A549 (cell line): ENCODE measurements around the gene SETX. TPM values are rescaled to one million over a fixed set of nuclear protein-coding genes. Genes with fewer than 3 reads are reported as not detected.

ENCODE experiments used
- ATAC-seq, 2 experiments: fragments of 200-7000 bp in 1 of 2; fragments of >200 bp in 1 of 2; cut with Nextera tagmentation in 1 of 2; cut with Tn5 transposase in 1 of 2; 3 replicates each; pipeline versions ENCODE4 v1.8.0 to v1.9.1; 2018 to 2020; ENCODE audit warnings: mild to moderate bottlenecking in 1 of 2, moderate library complexity in 1 of 2
- CTCF ChIA-PET: fragments of 300-600 bp; sonication (Branson Sonifier 250); formaldehyde crosslinking; extraction: SDS; loops from one replicate; lab custom pipeline; 2021; ENCODE audit warnings: antibody characterized with exemption, inconsistent platforms; lab: Yijun Ruan, JAX
- POLR2A ChIA-PET: fragments of 350-600 bp; formaldehyde crosslinking; extraction: SDS; loops from one replicate; lab custom pipeline; 2021; ENCODE audit warnings: antibody characterized with exemption, inconsistent platforms; lab: Yijun Ruan, JAX
- DNase-seq, 2 experiments: peaks; one replicate each; pipeline versions ENCODE4 v3.0.0 to v3.0.0-alpha.2; 2011 to 2016; ENCODE audit warnings: low read depth in 1 of 2, low spot score in 1 of 2
- FAIRE-seq: peaks from 2 replicates; lab custom pipeline; 2011; peaks lifted over from hg19 to GRCh38; lab: Jason Lieb, UNC
- H3K27ac ChIP-seq, 2 experiments: fragments of >200 bp; sonication (Bioruptor Twin); formaldehyde crosslinking; 3 replicates each; pipeline ENCODE4 v1.5.1; 2016 to 2017
- H3K4me1 ChIP-seq: fragments of >200 bp; sonication (Bioruptor Twin); formaldehyde crosslinking; 3 replicates; pipeline ENCODE4 v1.6.1; 2016
- H3K4me2 ChIP-seq: fragments of >200 bp; sonication (Bioruptor Twin); formaldehyde crosslinking; 3 replicates; pipeline ENCODE4 v1.6.1; 2016
- H3K4me3 ChIP-seq: fragments of >200 bp; sonication (Bioruptor Twin); formaldehyde crosslinking; 3 replicates; pipeline ENCODE4 v1.5.1; 2016
- H3K9me3 ChIP-seq: fragments of >200 bp; sonication (Bioruptor Twin); formaldehyde crosslinking; 3 replicates; pipeline ENCODE4 v1.6.1; 2016
- BHLHE40 ChIP-seq: IDR thresholded peaks from 2 replicates; pipeline ENCODE4 v1.6.1; 2012; ENCODE audit warnings: low read depth, low read length, inconsistent platforms
- CBX2 ChIP-seq: fragments of 200-600 bp; sonication (generic); IDR thresholded peaks from 2 replicates; pipeline ENCODE4 v1.6.1; 2016; ENCODE audit warnings: low read depth, mild to moderate bottlenecking, borderline replicate concordance
- CBX8 ChIP-seq: fragments of 200-600 bp; sonication (generic); IDR thresholded peaks from 2 replicates; pipeline ENCODE4 v1.6.1; 2016
- CHD2 ChIP-seq: fragments of 150-350 bp; IDR thresholded peaks from 2 replicates; pipeline ENCODE4 v1.6.1; 2014; ENCODE audit warnings: low read length; ENCODE audit not compliant: partially characterized antibody
- EHF ChIP-seq: fragments of 250-450 bp; sonication (Bioruptor Pico); IDR thresholded peaks from 2 replicates; pipeline ENCODE4 v1.5.0; 2020; ENCODE audit warnings: mild to moderate bottlenecking
- FOXS1 ChIP-seq: fragments of 250-450 bp; sonication (Bioruptor Pico); IDR thresholded peaks from 2 replicates; pipeline ENCODE4 v1.5.0; 2020; ENCODE audit warnings: mild to moderate bottlenecking, moderate library complexity
- HOXB13 ChIP-seq: fragments of 250-450 bp; sonication (Bioruptor Pico); IDR thresholded peaks from 2 replicates; pipeline ENCODE4 v1.5.0; 2020; ENCODE audit warnings: low read depth, mild to moderate bottlenecking, moderate library complexity
- HOXB5 ChIP-seq: fragments of 250-450 bp; sonication (Bioruptor Pico); IDR thresholded peaks from 2 replicates; pipeline ENCODE4 v1.5.0; 2020; ENCODE audit warnings: mild to moderate bottlenecking, moderate library complexity
- MAZ ChIP-seq: fragments of 150-350 bp; IDR thresholded peaks from 2 replicates; pipeline ENCODE4 v1.6.1; 2014; ENCODE audit warnings: antibody characterized with exemption, low read depth, low read length, borderline replicate concordance
- NFE2L2 ChIP-seq: fragments of 150-350 bp; conservative IDR thresholded peaks from 2 replicates; pipeline ENCODE4 v1.6.1; 2014; ENCODE audit warnings: low read length
- NPAS2 ChIP-seq: fragments of 250-450 bp; sonication (Bioruptor Pico); IDR thresholded peaks from 2 replicates; pipeline ENCODE4 v1.8.0; 2022; ENCODE audit warnings: mild to moderate bottlenecking, moderate library complexity, borderline replicate concordance
- POLR2A ChIP-seq: IDR thresholded peaks from 2 replicates; pipeline ENCODE4 v1.6.1; 2012; ENCODE audit warnings: mild to moderate bottlenecking, low read length
- RFX5 ChIP-seq: fragments of 450-650 bp; IDR thresholded peaks from 2 replicates; pipeline ENCODE4 v1.7.1; 2014; ENCODE audit warnings: antibody characterized with exemption, mild to moderate bottlenecking, moderate library complexity
- RNF2 ChIP-seq: fragments of 200-600 bp; sonication (generic); IDR thresholded peaks from 2 replicates; pipeline ENCODE4 v1.6.1; 2016; ENCODE audit warnings: low read depth, mild to moderate bottlenecking, antibody characterized with exemption, moderate library complexity, borderline replicate concordance
- SREBF2 ChIP-seq: fragments of 450-650 bp; IDR thresholded peaks from 2 replicates; pipeline ENCODE4 v1.6.1; 2014; ENCODE audit warnings: mild to moderate bottlenecking, moderate library complexity
- ZFP36 ChIP-seq: fragments of 450-650 bp; IDR thresholded peaks from 2 replicates; pipeline ENCODE4 v1.6.1; 2014; ENCODE audit warnings: borderline replicate concordance; ENCODE audit not compliant: partially characterized antibody
- WGBS: methylation state at CpG from one replicate; pipeline ENCODE4 v1.1.6; 2017; ENCODE audit errors: missing lambda C conversion rate; 5-methylcytosine and 5-hydroxymethylcytosine counted together
- polyA plus RNA-seq, 4 experiments: library from polyadenylated mRNA; depleted of rRNA in 3 of 4; stranded (reverse); fragments of >200 nt; fragmentation: RNase III in 1 of 4; extraction: RNeasy Plus Mini Kit Qiagen cat#74134 plus additional on column Dnase treatment in 1 of 4; gene quantifications; 2 replicates in 3 of 4; 3 replicates in 1 of 4; pipeline ENCODE4 v1.2.3, GENCODE V29; 2011 to 2017
- TF ChIP-seq, protein P1 (sequence below): fragments of 450-650 bp; IDR thresholded peaks from 2 replicates; pipeline ENCODE4 v1.6.1; 2014; ENCODE audit warnings: antibody characterized with exemption
- TF ChIP-seq, protein P2 (sequence below): fragments of >200 bp; sonication (Bioruptor Twin); formaldehyde crosslinking; IDR thresholded peaks from 2 replicates; pipeline ENCODE4 v1.6.1; 2016
- TF ChIP-seq, protein P3 (sequence below): fragments of >200 bp; sonication (Bioruptor Twin); formaldehyde crosslinking; IDR thresholded peaks from 3 replicates; pipeline ENCODE4 v1.6.1; 2016
- TF ChIP-seq, protein P4 (sequence below): IDR thresholded peaks from 2 replicates; pipeline ENCODE4 v1.6.1; 2012

The SETX gene
- polyA plus RNA-seq, 2 of the 4 experiments (the other 2 are of a cell fraction) = 14.7 to 34.3 TPM

DNA sequence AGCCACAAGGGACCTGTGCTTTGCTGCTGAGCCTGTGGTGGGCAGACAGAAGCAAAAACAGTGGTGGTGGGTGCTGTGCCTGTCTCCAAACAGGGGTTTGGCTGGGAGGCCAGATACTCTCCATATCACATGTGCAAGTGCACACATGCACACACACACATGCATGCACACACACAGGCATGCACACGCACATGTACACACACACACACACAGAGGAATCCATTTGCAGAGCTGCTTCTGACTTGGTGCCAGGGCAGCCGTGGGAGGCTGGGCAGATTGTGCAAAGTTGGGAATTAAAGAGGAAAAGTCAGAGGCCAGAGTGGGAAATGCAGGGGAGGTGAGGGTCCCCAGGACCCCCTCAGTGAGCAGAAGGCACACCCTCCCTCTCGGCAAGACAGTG lies 121.6 kb downstream of the SETX start:
- FAIRE-seq = no peak

DNA sequence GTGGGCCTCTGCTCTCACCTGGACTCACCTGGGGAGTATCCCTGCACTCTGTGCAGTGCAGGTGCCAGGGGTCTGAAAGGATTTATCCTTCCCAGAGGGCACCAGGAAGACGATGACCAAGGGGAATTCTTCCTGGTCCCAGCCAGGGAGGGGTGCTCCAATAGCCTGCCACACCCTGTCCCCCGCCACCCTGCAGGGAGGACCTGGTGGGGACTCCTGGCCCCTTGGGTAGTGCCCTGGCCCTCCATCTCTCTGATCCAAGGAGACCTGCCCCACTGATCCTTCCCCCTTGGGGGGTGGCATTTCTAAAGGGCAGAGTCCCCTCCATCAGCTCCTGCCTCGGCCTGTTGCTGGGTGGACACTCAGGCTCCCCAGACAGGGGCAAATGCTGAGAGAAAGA lies 122.3 kb downstream of the SETX start:
- H3K4me1 ChIP-seq = peaks cover 3% of the 10 kb centered on the region; the same call in 2 of the 3 replicates
- TF ChIP-seq ZFP36 (no peak), SREBF2 (no peak), FOXS1 (no peak), NFE2L2 (no peak), NPAS2 (CRISPR knock-in tag) (no peak), CBX8 (no peak)
- TF ChIP-seq, protein P1, sequence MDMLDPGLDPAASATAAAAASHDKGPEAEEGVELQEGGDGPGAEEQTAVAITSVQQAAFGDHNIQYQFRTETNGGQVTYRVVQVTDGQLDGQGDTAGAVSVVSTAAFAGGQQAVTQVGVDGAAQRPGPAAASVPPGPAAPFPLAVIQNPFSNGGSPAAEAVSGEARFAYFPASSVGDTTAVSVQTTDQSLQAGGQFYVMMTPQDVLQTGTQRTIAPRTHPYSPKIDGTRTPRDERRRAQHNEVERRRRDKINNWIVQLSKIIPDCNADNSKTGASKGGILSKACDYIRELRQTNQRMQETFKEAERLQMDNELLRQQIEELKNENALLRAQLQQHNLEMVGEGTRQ = no peak
- DNase-seq (no peak), FAIRE-seq (no peak), ATAC-seq (no peak)
- H3K4me2 ChIP-seq = no peak overlapping the region
- H3K9me3 ChIP-seq = no peaks in the 10 kb centered on the region
- WGBS = 44% methylated on average over 3 of the region's 3 CpGs
- H3K4me3 ChIP-seq = no peak overlapping the region
- H3K27ac ChIP-seq = no peak overlapping the region
- CTCF ChIA-PET = interaction anchor here (8.2 to 10.6 kb wide), 3 partner anchors 16 to 472 kb away, joined by 133 to 232 read pairs (median 197); partner anchors contain the start of gene NTNG2
- POLR2A ChIA-PET = no interaction called here

More for the DNA sequence above, 121.6 kb downstream of the SETX start:
- peaks cover 9% of the 10 kb centered on the region; the same call in 2 of the 3 replicates for H3K4me1 ChIP-seq
- H3K4me2 ChIP-seq = no peak overlapping the region
- ATAC-seq (no peak), DNase-seq (no peak)
- no peak overlapping the region for H3K27ac ChIP-seq
- TF ChIP-seq MAZ (no peak), RNF2 (no peak), HOXB5 (no peak), CBX2 (no peak), BHLHE40 (no peak), CBX8 (no peak), RFX5 (no peak), HOXB13 (CRISPR knock-in tag) (no peak), EHF (CRISPR knock-in tag) (no peak), POLR2A (no peak), CHD2 (no peak)
- TF ChIP-seq, protein P2, sequence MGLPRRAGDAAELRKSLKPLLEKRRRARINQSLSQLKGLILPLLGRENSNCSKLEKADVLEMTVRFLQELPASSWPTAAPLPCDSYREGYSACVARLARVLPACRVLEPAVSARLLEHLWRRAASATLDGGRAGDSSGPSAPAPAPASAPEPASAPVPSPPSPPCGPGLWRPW = no peak
- TF ChIP-seq, protein P1 = no peak
- TF ChIP-seq, protein P3, sequence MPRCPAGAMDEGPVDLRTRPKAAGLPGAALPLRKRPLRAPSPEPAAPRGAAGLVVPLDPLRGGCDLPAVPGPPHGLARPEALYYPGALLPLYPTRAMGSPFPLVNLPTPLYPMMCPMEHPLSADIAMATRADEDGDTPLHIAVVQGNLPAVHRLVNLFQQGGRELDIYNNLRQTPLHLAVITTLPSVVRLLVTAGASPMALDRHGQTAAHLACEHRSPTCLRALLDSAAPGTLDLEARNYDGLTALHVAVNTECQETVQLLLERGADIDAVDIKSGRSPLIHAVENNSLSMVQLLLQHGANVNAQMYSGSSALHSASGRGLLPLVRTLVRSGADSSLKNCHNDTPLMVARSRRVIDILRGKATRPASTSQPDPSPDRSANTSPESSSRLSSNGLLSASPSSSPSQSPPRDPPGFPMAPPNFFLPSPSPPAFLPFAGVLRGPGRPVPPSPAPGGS = no peak
- TF ChIP-seq, protein P4, sequence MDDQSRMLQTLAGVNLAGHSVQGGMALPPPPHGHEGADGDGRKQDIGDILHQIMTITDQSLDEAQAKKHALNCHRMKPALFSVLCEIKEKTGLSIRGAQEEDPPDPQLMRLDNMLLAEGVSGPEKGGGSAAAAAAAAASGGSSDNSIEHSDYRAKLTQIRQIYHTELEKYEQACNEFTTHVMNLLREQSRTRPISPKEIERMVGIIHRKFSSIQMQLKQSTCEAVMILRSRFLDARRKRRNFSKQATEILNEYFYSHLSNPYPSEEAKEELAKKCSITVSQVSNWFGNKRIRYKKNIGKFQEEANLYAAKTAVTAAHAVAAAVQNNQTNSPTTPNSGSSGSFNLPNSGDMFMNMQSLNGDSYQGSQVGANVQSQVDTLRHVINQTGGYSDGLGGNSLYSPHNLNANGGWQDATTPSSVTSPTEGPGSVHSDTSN = no peak
- no peaks in the 10 kb centered on the region for H3K9me3 ChIP-seq
- no peak overlapping the region for H3K4me3 ChIP-seq
- ChIA-PET CTCF (interaction anchor here (0.9 to 10.6 kb wide), 5 partner anchors 16 to 473 kb away, joined by 3 to 232 read pairs (median 133); partner anchors contain the start of gene NTNG2), POLR2A (no interaction called here)
- 43% methylated on average over 3 of the region's 3 CpGs for WGBS
